ENCODE measurements around the gene AICDA. TPM values are rescaled to one million over a fixed set of nuclear protein-coding genes. Genes with fewer than 3 reads are reported as not detected.
"Not testable (repeated sequence)": the region's sequence is repeated elsewhere in the genome, so short reads cannot be mapped to it uniquely, and the experiment has no call there.

AICDA gene
- total RNA-seq = not detected

DNA sequence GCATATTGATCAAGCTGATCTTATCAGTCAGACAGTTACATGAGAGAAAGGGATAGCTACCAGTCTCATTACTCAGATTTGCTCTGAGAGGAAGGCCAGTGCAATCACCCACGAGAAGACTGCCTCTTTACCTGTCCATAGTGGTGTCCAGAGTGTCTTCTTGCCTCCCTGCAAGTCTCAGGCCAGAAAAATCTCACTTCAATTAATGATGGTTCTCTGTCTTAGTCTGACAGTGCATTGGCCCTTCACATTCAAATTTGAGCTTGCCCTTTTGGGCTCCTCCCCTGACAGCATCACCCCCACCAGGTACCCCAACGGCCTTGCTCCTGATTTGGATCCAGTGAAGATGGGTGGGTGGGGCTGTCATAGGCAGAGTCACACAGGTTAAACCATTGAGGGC lies at the start of gene AICDA:
Gene AICDA, minus strand, starts transcription at position 231 of the 400 bp plus-strand sequence. Its CDS starts 92 bp downstream, at position 139.
- no peak for DNase-seq (ENCODE audit: low spot score in 2 of 2)
- no peak for FAIRE-seq

DNA sequence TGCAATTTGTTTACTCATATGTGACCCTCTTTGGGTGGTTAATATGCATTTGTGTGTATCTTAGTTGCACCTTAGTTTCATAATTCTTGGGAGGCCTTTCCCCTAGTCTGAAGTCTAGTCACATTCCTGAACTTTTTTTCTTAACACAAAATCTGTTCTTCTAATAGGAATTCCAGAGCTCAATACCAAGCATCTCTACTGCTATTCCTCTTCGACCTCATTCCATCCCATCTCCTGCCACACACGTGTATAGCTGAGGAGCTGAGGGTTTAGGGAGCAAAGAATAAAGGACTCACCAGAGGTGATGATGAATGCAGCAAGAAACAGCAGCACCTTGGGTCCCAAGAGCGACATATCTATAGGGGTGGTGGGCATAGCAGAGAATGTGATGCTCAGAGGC lies 49.1 kb upstream of the AICDA start:
- FAIRE-seq (no peak), DNase-seq (ENCODE audit: low spot score in 2 of 2) (no peak)

- FAIRE-seq (no peak), DNase-seq (ENCODE audit: low spot score in 2 of 2) (no peak)
Measured at GRCh38 chr12:8661016-8661415, 48.4 kb upstream of the AICDA start.

- no peak for DNase-seq (ENCODE audit: low spot score in 2 of 2)
Measured at GRCh38 chr12:8658346-8658745, 45.7 kb upstream of the AICDA start.

DNA sequence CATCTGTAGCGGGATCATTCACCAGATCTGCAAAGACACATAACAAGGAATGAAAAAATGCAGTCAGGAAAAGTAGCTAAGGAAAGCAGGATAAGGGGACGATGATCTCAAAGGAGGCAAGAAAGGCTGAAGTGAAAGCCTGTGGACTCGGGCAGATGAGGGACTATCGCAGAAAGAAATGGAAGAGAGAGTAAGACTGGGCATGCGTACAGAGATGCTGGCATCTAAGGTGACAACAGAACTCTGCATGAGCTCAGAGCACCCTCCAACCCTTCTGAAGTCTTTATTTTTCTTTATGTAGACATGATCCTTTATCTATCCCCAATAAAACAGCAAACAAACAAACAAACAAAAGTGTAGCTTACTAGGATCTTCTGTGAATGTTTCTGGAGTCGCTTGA lies 42.8 kb upstream of the AICDA start:
- FAIRE-seq (no peak), DNase-seq (ENCODE audit: low spot score in 2 of 2) (no peak)

More at GRCh38 chr12:8658346-8658745, 45.7 kb upstream of the AICDA start:
- FAIRE-seq = no peak

DNA sequence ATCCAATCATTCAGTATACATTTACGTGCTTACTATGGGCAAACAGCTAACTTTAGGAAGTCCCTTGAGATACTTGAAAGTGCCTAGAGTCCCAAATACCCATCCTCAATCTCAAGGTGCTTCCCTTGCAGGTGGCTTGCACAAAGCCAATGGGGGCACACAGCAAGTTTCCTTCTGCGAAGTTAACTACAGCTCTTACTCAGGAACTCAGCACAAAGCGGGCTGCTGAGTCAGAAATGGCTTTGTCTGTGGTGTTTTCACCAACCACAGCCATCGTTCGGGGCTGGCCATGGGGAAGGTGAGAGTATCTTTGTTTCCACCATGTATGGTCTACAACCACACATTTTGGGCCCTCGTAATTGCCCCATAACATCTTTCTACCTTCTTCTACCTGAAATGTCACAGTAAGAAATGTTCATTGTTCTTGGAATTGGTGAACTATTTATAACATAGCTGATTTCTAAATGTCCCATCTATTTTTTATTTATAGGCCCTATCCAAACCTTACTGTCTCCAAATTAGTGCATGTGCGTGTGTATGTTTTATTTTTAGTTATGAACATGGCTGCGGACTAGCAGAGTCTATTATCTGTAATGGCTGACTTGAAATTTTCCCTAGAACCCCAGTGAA lies 36.0 kb upstream of the AICDA start:
- FAIRE-seq = no peak
- DNase-seq (ENCODE audit: low spot score in 2 of 2) = no peak

DNA sequence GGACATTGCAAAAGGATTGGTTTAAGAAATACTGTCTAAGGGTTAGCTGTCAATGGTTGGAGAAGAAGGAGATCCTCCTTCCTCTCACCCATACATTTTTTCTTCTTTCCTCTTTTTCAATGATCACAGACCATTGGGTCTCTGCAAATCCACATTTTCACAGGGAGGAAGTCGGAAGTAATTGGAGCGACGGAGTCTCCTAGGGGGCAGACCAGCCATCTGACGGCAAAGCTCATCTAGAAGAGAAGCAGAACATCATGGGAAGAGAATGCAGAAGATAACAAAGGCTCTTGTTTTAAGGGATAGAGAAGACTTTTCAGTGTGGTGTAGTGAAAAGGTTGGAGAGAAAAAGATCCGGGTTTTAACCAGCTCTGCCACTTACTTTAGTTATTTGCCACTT lies 35.3 kb upstream of the AICDA start:
- DNase-seq (ENCODE audit: low spot score in 2 of 2) (no peak), FAIRE-seq (no peak)

DNA sequence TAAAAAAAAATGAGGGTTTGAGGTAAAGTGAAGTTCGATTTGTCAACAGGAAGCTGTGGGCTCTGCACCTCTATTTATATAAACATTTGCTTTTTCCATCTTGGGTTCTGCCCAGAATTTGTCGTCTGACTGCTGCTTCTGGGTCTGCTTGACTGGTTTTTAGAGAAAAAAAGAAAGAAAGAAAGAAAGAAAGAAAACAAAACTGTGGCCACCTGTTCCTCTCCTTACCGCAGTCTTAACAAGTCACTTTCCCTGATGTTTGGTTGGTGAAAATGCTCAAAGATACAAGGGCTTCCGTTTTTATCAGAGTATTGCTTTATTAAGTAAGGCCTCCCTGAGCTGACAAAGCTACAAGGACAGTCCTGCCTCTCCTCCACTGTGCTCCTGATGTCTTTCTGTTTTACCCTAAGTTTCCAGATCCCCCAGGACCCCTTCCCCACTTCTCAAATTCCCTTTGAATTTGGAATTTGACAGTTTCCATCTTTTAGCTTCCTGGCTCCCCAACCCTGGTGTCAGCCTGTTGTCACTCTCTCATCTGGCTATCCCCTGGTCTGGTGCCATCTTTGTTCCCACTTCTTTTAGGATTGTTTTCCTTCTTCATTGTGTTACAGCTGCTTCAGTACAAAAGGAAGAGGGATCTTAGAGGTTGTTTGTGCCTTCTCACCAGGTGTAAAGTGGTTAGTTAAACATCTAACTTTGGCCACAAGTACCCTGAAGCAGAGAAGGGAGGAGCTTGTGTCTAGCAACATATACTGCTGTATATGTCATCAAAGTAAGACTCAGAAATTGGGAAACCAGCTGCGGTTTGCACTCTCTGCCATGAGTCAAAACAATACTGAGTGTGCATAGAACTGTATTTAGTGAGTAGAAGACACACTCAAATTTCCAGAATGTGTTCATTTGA lies 31.9 kb upstream of the AICDA start:
- FAIRE-seq = no peak

DNA sequence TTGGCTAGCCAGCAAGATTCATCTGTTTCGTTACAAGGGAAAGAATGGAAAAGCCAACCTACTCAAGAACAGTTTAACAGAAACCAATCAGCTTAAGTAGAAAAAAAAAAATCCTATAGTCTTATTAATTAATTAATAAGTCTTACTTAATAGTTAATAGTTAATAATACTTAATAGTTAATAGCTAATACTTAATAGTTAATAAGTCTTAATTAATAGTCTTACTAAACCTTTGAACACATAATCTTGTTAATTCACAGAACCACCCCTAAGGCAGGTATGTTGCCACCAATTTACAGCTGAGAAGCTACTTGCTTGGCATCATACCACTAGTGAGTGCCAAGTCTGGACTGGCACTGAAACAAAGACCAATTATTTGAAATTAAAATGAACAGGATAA lies 30.1 kb upstream of the AICDA start:
- DNase-seq (ENCODE audit: low spot score in 2 of 2) (no peak), FAIRE-seq (no peak)

More for the DNA sequence above, 31.9 kb upstream of the AICDA start:
- no peak for DNase-seq (ENCODE audit: low spot score in 2 of 2)

DNA sequence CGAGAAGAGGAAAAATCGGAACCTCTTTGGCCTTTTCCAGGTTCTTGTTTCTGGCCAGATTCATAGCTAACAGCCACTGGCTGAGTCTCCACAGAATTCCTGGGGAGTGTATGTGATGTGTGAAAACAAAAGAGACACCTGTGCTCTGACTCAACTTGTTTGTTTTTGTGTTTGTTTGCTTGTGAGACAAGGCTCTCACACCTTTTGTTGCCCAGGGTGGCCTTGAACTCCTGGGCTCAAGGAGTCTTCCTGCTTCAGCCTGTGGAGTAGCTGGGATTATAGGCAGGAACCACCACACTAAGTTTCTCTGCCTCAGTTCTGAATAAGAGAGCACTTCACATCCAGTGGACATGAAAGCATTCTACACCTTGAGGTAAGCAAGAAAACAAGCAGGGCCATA lies 27.3 kb upstream of the AICDA start:
- no peak for FAIRE-seq

GRCh38 chr12:8638951-8639350 lies 26.3 kb upstream of the AICDA start:
- FAIRE-seq (no peak), DNase-seq (ENCODE audit: low spot score in 2 of 2) (no peak)

More for the DNA sequence above, 27.3 kb upstream of the AICDA start:
- no peak for DNase-seq (ENCODE audit: low spot score in 2 of 2)

- DNase-seq (ENCODE audit: low spot score in 2 of 2) = no peak
- FAIRE-seq = no peak
Measured at GRCh38 chr12:8637666-8638065, 25.0 kb upstream of the AICDA start.

GRCh38 chr12:8637244-8637643 lies 24.6 kb upstream of the AICDA start:
- FAIRE-seq = no peak
- no peak for DNase-seq (ENCODE audit: low spot score in 2 of 2)

DNA sequence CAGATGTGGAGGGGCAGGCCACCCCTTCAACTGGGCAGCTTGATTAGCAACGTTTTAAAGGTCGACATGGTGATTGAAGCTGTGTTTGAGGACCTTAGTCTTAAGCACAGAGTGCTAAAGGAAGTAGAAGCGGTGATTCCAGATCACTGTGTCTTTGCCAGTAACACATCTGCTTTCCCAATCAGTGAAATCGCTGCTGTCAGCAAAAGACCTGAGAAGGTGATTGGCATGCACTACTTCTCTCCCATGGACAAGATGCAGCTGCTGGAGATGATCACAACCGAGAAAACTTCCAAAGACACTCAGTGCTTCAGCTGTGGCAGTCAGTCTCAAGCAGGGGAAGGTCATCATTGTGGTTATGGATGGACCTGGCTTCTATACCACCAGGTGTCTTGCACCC lies 23.9 kb upstream of the AICDA start:
- no peak for FAIRE-seq
- no peak for DNase-seq (ENCODE audit: low spot score in 2 of 2)

- not testable (repeated sequence) for FAIRE-seq; DNase-seq (ENCODE audit: low spot score in 2 of 2)
Measured at GRCh38 chr12:8636007-8636346, 23.3 kb upstream of the AICDA start.

DNA sequence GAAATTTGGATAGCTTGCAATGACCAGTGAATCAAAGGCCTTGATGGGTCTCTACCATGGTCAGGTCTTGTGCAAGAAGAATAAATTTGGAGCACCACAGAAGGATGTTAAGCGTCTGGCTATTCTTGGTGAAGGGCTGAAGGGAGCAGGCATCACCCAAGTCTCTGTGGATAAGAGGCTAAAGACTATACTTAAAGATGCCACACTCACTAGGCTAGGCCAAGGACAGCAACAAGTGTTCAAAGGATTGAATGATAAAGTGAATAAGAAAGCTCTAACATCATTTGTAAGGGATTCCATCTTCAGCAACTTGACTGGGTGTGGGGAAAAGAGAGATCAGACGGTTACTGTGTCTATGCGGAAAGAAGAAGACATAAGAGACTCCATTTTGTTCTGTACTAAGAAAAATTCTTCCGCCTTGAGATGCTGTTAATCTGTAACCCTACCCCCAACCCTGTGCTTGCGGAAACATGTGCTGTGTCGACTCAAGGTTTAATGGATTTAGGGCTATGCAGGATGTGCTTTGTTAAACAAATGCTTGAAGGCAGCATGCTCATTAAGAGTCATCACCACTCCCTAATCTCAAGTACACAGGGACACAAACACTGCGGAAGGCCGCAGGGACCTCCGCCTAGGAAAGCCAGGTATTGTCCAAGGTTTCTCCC lies 22.8 kb upstream of the AICDA start:
- not testable (repeated sequence) for FAIRE-seq

DNA sequence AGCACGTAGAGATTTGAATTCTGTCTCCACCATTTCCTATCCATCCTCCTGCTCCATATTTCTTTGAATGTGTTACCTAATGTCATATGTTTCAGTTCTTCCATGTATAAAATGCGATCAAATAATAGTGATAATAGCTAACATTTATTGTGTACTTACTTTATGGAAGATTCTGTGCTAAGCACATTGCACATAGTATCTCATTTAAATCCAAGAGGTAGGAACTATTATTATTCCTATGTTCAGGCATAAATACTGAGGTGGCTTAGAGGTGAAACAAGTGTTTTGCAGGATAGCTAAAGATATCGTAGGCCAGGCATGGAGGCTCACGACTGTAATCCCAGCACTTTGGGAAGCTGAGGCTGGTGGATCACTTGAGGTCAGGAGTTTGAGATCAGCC lies 17.5 kb upstream of the AICDA start:
- FAIRE-seq = no peak
- DNase-seq (ENCODE audit: low spot score in 2 of 2) = no peak

More for the DNA sequence above, 22.8 kb upstream of the AICDA start:
- not testable (repeated sequence) for DNase-seq (ENCODE audit: low spot score in 2 of 2)

DNA sequence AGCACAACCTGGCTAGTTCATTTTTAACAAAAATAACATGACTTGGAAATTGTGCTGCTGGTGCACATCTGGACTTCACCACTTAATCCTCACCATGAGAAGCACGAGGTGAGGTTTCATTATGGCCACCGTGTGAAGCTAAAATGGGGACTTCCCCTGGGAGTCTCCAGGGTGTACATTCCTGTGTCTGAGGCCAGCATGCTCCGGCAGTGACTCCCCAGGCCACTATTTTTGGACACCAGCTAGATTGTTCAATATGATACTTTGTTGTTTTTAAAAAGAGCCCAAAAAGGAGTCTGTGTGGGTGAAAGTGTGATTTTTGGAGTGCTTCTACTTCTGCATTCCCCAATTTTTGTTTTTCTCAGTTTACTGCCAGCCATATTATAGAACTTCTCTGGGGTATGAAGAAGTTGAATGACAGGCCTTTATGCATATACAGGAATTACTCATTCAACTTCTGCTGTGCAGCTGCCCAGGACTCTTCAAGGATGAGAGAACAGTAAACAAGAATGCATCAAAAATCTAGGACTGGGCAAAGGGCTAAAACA lies 16.9 kb upstream of the AICDA start:
- DNase-seq (ENCODE audit: low spot score in 2 of 2) (no peak), FAIRE-seq (no peak)

- FAIRE-seq = no peak
Measured at GRCh38 chr12:8628731-8629130, 16.1 kb upstream of the AICDA start.

GRCh38 chr12:8624750-8625149 lies 12.1 kb upstream of the AICDA start:
- DNase-seq (ENCODE audit: low spot score in 2 of 2) = not testable (repeated sequence)

More at GRCh38 chr12:8628731-8629130, 16.1 kb upstream of the AICDA start:
- no peak for DNase-seq (ENCODE audit: low spot score in 2 of 2)

DNA sequence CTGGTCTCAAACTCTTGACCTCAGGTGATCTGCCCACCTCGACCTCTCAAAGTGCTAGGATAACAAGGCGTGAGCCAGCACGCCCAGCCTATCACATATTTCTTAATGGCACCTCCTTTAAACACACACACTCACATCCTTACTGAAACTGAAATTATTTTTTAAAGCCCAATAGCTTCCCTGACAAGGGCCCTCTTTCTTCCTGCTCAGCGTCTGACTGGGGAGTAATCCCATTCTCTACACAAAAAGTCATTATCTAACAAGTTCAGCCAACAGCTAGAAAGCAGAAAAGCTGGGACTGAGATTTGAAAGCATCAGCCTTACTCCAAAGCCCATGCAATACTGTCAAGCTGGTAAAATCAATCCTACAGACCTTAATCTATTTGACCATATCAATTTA lies 10.0 kb upstream of the AICDA start:
- FAIRE-seq (no peak), DNase-seq (ENCODE audit: low spot score in 2 of 2) (no peak)

More at GRCh38 chr12:8624750-8625149, 12.1 kb upstream of the AICDA start:
- FAIRE-seq = not testable (repeated sequence)
